Activated B cell treated with CpG ODN at 0.5 μM for 24 hours (primary cell): ENCODE measurements around the gene IQCE. TPM values are rescaled to one million over a fixed set of nuclear protein-coding genes. Genes with fewer than 3 reads are reported as not detected.

Source experiments
- ATAC-seq: fragments of 200-7000 bp; cut with Tn5 transposase; one replicate; pipeline ENCODE4 v1.10.0; 2021; ENCODE audit warnings: low read depth, mild to moderate bottlenecking, moderate library complexity
- CTCF ChIA-PET: fragments of 350-600 bp; sonication (Branson Sonifier 250); formaldehyde crosslinking; loops from one replicate; lab custom pipeline; 2021; ENCODE audit warnings: antibody characterized with exemption; lab: Charles Lee
- POLR2A ChIA-PET: fragments of 350-600 bp; sonication (Branson Sonifier 250); formaldehyde crosslinking; loops from one replicate; lab custom pipeline; 2021; ENCODE audit warnings: antibody characterized with exemption; lab: Charles Lee
- DNase-seq: peaks from one replicate; pipeline ENCODE4 v3.0.0; 2022
- H3K27ac Mint-ChIP-seq: one replicate; pipeline ENCODE4 v1.8.0; 2020; ENCODE audit warnings: mixed read lengths
- H3K27me3 Mint-ChIP-seq: one replicate; pipeline ENCODE4 v1.8.0; 2021; ENCODE audit warnings: mixed read lengths
- H3K36me3 Mint-ChIP-seq: one replicate; pipeline ENCODE4 v1.8.0; 2021; ENCODE audit warnings: low read depth, mixed read lengths
- H3K4me1 Mint-ChIP-seq: one replicate; pipeline ENCODE4 v1.8.0; 2021; ENCODE audit warnings: mixed read lengths
- H3K4me3 Mint-ChIP-seq: one replicate; pipeline ENCODE4 v1.8.0; 2020; ENCODE audit warnings: mild to moderate bottlenecking, mixed read lengths
- H3K9me3 Mint-ChIP-seq: one replicate; pipeline ENCODE4 v1.8.0; 2020; ENCODE audit warnings: mixed read lengths
- CTCF ChIP-seq: fragments of 200-600 bp; IDR thresholded peaks from one replicate; pipeline ENCODE4 v1.8.0; 2022; ENCODE audit warnings: antibody characterized with exemption, mild to moderate bottlenecking
- intact Hi-C: fragments of 100-400 bp; cut with micrococcal nuclease; formaldehyde crosslinking; loops from one replicate; pipeline ENCODE4 v1.15.1; 2024
- total RNA-seq: library from RNA; stranded (reverse); gene quantifications from 2 replicates; pipeline ENCODE4 v1.2.3, GENCODE V29; 2022

IQCE gene
- total RNA-seq, 1 donor from 2014 or later: 7.7 TPM

GRCh38 chr7:2645274-2645868, 86.6 kb downstream of the IQCE start:
- ChIA-PET POLR2A (interaction anchor here (0.6 to 1.8 kb wide), 8 partner anchors 13 to 224 kb away, joined by 3 to 22 read pairs (median 4); partner anchors contain the start of gene TTYH3), CTCF (interaction anchor here (1.6 to 2.0 kb wide), 2 partner anchors 37 to 64 kb away, joined by 7 to 13 read pairs; no protein-coding TSS in a partner anchor)
- H3K4me1 Mint-ChIP-seq: peaks cover 44% of the 10 kb centered on the region

DNA sequence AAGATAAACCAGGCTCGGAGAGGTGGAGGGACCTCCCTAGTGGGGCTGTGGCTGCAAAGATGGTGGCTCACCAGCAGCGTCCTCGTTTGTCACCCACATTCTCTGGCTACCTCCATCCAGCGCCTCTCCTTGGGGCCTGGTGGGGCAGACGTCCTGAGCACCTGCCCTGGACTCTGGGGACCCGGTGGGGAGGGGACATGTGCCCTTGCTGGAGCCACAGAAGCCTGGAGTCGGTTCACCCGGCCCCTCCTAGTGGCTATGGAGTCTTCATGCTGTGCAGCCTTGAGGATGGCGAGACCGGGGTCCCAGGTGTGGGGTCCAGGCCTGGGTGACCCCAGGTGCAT, 87.5 kb downstream of the IQCE start:
- ChIA-PET POLR2A (no interaction called here), CTCF (no interaction called here)
- ATAC-seq (no peak), DNase-seq (no peak)
- no peaks in the 10 kb centered on the region for H3K27me3 Mint-ChIP-seq
- intact Hi-C loops: no loop called here
- H3K9me3 Mint-ChIP-seq: no peaks in the 10 kb centered on the region
- peaks cover 35% of the 10 kb centered on the region for H3K4me1 Mint-ChIP-seq
- TF ChIP-seq CTCF: no peak
- H3K36me3 Mint-ChIP-seq: peaks cover 10% of the 10 kb centered on the region
- no peak overlapping the region for H3K27ac Mint-ChIP-seq
- H3K4me3 Mint-ChIP-seq: no peak overlapping the region

More at GRCh38 chr7:2645274-2645868, 86.6 kb downstream of the IQCE start:
- Mint-ChIP-seq H3K27ac (peak overlapping the region; percentile 76), H3K36me3 (peaks cover 5% of the 10 kb centered on the region), H3K4me3 (peak overlapping the region; percentile 79), H3K27me3 (no peaks in the 10 kb centered on the region), H3K9me3 (no peaks in the 10 kb centered on the region)
- ATAC-seq (peak; percentile 39), DNase-seq (no peak)
- intact Hi-C loops: no loop called here
- no peak for TF ChIP-seq CTCF

GRCh38 chr7:2646680-2647571, 88.1 kb downstream of the IQCE start:
- CTCF ChIA-PET: no interaction called here
- no peak for DNase-seq
- intact Hi-C loops: no loop called here
- POLR2A ChIA-PET: no interaction called here
- H3K36me3 Mint-ChIP-seq: peaks cover 8% of the 10 kb centered on the region
- H3K4me3 Mint-ChIP-seq: no peak overlapping the region
- TF ChIP-seq CTCF: no peak
- ATAC-seq: no peak
- H3K4me1 Mint-ChIP-seq: peaks cover 29% of the 10 kb centered on the region
- H3K9me3 Mint-ChIP-seq: no peaks in the 10 kb centered on the region
- H3K27ac Mint-ChIP-seq: no peak overlapping the region
- no peaks in the 10 kb centered on the region for H3K27me3 Mint-ChIP-seq

GRCh38 chr7:2647594-2648172, 88.9 kb downstream of the IQCE start:
- Mint-ChIP-seq H3K27me3 (no peaks in the 10 kb centered on the region), H3K27ac (no peak overlapping the region), H3K4me3 (no peak overlapping the region), H3K9me3 (no peaks in the 10 kb centered on the region), H3K4me1 (peaks cover 25% of the 10 kb centered on the region), H3K36me3 (peaks cover 8% of the 10 kb centered on the region)
- TF ChIP-seq CTCF: no peak
- ChIA-PET CTCF (no interaction called here), POLR2A (no interaction called here)
- ATAC-seq: no peak
- DNase-seq: no peak
- intact Hi-C loops: no loop called here
